Endothelial cell of umbilical vein (primary cell): ENCODE results near the gene APOL2. TPM values are rescaled to one million over a fixed set of nuclear protein-coding genes. Genes with fewer than 3 reads are reported as not detected.

Experiments
- BruUV-seq: library from RNA; stranded (reverse); fragments of 400-500 nt; replicated peaks from 2 replicates; lab custom pipeline; 2021; lab: Mats Ljungman, UMichigan
- CTCF ChIA-PET: fragments of 300-600, 350-600 bp; sonication (Branson Sonifier 250); formaldehyde crosslinking; loops from one replicate; lab custom pipeline; 2021; ENCODE audit warnings: antibody characterized with exemption, inconsistent platforms; lab: Charles Lee
- POLR2A ChIA-PET: fragments of 300-600, 350-600 bp; sonication (Branson Sonifier 250); formaldehyde crosslinking; loops from one replicate; lab custom pipeline; 2021; ENCODE audit warnings: antibody characterized with exemption, inconsistent platforms; lab: Charles Lee
- DNase-seq: peaks from one replicate; pipeline ENCODE4 v3.0.0-alpha.2; 2011; ENCODE audit warnings: low read depth, low spot score
- FAIRE-seq: peaks from 2 replicates; lab custom pipeline; 2011; peaks lifted over from hg19 to GRCh38; lab: Jason Lieb, UNC
- H2AFZ ChIP-seq: 2 replicates; pipeline ENCODE4 v1.6.0; 2012; ENCODE audit warnings: low read depth, low read length, control low read depth, inconsistent platforms
- H3K27ac ChIP-seq: 2 replicates; pipeline ENCODE4 v1.5.1; 2011; ENCODE audit warnings: low read depth, mild to moderate bottlenecking, control low read depth, low read length, moderate library complexity; ENCODE audit not compliant: insufficient read depth
- H3K27me3 ChIP-seq, 2 experiments: 2 replicates each; pipeline versions ENCODE4 v1.6.0 to v1.6.1; 2011; ENCODE audit warnings: low read length in 2 of 2, mixed read lengths in 1 of 2; ENCODE audit not compliant: control insufficient read depth in 2 of 2, insufficient read depth in 2 of 2
- H3K36me3 ChIP-seq, 2 experiments: 2 replicates in 1 of 2; 3 replicates in 1 of 2; pipeline ENCODE4 v1.5.1; 2011; ENCODE audit warnings: low read length in 2 of 2, mild to moderate bottlenecking in 1 of 2, moderate library complexity in 1 of 2; ENCODE audit not compliant: control insufficient read depth in 2 of 2, insufficient read depth in 2 of 2; ENCODE audit errors: extremely low read depth in 1 of 2
- H3K4me1 ChIP-seq: 3 replicates; pipeline ENCODE4 v1.5.1; 2011; ENCODE audit warnings: mild to moderate bottlenecking, low read length; ENCODE audit not compliant: control insufficient read depth, insufficient read depth; ENCODE audit errors: extremely low read depth
- H3K4me2 ChIP-seq: 2 replicates; pipeline ENCODE4 v1.6.1; 2011; ENCODE audit warnings: low read length, control low read depth, mixed read lengths; ENCODE audit not compliant: insufficient read depth
- H3K4me3 ChIP-seq, 3 experiments: fragments of 200-600 bp in 1 of 3; sonication (generic), shearing (Covaris generic) in 1 of 3; replicated peaks in 1 of 3; 2 replicates each; pipeline ENCODE4 v1.5.1; 2011 to 2016; ENCODE audit warnings: control low read depth in 3 of 3, low read length in 3 of 3, mild to moderate bottlenecking in 2 of 3, inconsistent platforms in 1 of 3, low read depth in 1 of 3, moderate library complexity in 1 of 3; ENCODE audit not compliant: insufficient read depth in 1 of 3
- H3K79me2 ChIP-seq: 2 replicates; pipeline ENCODE4 v1.6.0; 2012; ENCODE audit warnings: low read length, inconsistent platforms; ENCODE audit not compliant: control insufficient read depth, insufficient read depth
- H3K9ac ChIP-seq: replicated peaks from 2 replicates; pipeline ENCODE3; 2011; ENCODE audit warnings: low read length, control low read depth; ENCODE audit not compliant: insufficient read depth; ENCODE audit errors: extremely low read depth
- H3K9me1 ChIP-seq: replicated peaks from 3 replicates; pipeline ENCODE4 v1.6.0; 2011; ENCODE audit warnings: mild to moderate bottlenecking, low read length; ENCODE audit not compliant: control insufficient read depth, insufficient read depth; ENCODE audit errors: extremely low read depth
- H3K9me3 ChIP-seq: replicated peaks from 2 replicates; pipeline ENCODE4 v1.5.1; 2012; ENCODE audit warnings: low read length, inconsistent platforms; ENCODE audit not compliant: control insufficient read depth, insufficient read depth
- H4K20me1 ChIP-seq: replicated peaks from 2 replicates; pipeline ENCODE3; 2011; ENCODE audit warnings: mild to moderate bottlenecking, low read length; ENCODE audit not compliant: control insufficient read depth, insufficient read depth; ENCODE audit errors: extremely low read depth
- EZH2 ChIP-seq: IDR thresholded peaks from 2 replicates; pipeline ENCODE4 v1.6.1; 2012; ENCODE audit warnings: borderline replicate concordance, low read depth, mild to moderate bottlenecking, moderate library complexity, low read length, inconsistent platforms; ENCODE audit not compliant: severe bottlenecking
- MYC ChIP-seq: IDR thresholded peaks from one replicate; pipeline ENCODE4 v1.6.1; 2011; ENCODE audit warnings: mild to moderate bottlenecking, low read depth, low read length
- POLR2A ChIP-seq: IDR thresholded peaks from 2 replicates; pipeline ENCODE4 v1.6.1; 2012; ENCODE audit warnings: low read depth, mild to moderate bottlenecking, control low read depth, low read length
- POLR2AphosphoS5 ChIP-seq: IDR thresholded peaks from 2 replicates; pipeline ENCODE4 v1.6.1; 2012; ENCODE audit warnings: low read depth, mild to moderate bottlenecking, control low read depth, low read length, moderate library complexity; ENCODE audit not compliant: insufficient read depth
- dilution Hi-C: fragments of 300-500 bp; cut with MboI; formaldehyde crosslinking; loops from one replicate; pipeline ENCODE4 v1.15.0; 2019; ENCODE audit warnings: low sequenced_read_pairs; ENCODE audit not compliant: extremely low pct_ligation_motif_present
- intact Hi-C: fragments of 100-400 bp; cut with micrococcal nuclease; formaldehyde crosslinking; loops from one replicate; pipeline ENCODE4 v1.10.0; 2022
- polyA plus RNA-seq, 4 experiments: library from polyadenylated mRNA; depleted of rRNA in 3 of 4; stranded (reverse) in 3 of 4; unstranded in 1 of 4; fragments of >200 nt; gene quantifications; 2 replicates each; pipeline versions ENCODE4 v1.2.1 to v1.2.3, GENCODE V29; 2011 to 2012; ENCODE audit warnings: missing spikeins in 1 of 4
- total RNA-seq: library from RNA; stranded (reverse); gene quantifications from 2 replicates; pipeline ENCODE4 v1.2.3, GENCODE V29; 2021
- TF ChIP-seq, protein P1 (sequence below), 2 donors: IDR thresholded peaks; 1 replicate in 1 of 2; 2 replicates in 1 of 2; pipeline ENCODE4 v1.5.1; 2011; ENCODE audit warnings: low read length in 2 of 2, mild to moderate bottlenecking in 2 of 2, moderate library complexity in 2 of 2, control low read depth in 1 of 2, inconsistent platforms in 1 of 2, low read depth in 1 of 2; ENCODE audit not compliant: insufficient read depth in 1 of 2; ENCODE audit errors: extremely low read depth in 1 of 2

APOL2 gene
- total and polyA plus RNA-seq, 2 donors (not counting 3 experiments of a cell fraction or from before 2014, with no cell fraction given), result 16.9 to 37.6 TPM

DNA sequence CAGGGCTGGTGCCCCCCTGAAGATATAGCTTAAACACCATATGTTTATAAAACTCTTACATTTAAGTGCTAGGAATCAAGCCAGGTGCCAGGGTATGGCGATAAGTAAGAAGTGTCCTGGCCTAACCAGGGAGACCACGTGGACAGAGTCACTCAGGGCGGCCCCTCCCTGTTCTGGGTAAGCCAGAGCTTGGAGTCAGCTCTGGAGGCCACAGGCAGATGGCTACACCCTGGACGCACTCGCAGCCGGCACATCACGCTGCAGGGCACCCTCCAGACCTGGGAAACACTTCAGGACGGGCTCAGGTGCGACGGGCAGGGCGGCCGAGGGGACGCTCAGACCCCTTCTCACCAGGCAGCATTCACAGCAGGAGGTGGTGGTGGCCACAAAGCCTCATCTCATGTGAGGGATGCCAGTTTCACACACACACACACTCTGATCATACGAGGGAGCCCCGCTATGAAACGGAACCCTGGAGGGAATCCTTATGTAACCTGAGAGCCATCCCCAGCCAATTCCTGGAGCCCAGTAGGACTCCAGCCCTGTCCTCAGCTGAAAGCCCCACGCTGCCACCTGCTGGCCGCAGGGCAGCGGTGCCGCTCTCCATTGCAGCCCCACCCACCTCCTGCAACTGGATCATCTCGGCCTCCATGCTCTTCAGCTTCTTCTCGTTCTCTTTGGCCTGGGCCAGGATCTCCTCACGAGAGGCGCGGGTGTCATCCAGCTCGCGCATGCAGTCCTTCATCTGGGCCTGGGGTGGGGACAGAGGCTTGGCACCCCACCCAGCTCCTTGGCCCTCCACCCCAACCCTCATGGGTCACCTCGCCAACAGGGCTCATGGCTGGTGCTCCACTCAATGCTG, 47.0 kb upstream of the APOL2 start:
- CTCF ChIA-PET, result interaction anchor here (0.9 to 2.7 kb wide), 8 partner anchors 8 to 200 kb away, joined by 3 to 17 read pairs (median 9); partner anchors contain the start of gene APOL4
- FAIRE-seq (peak; percentile 68), DNase-seq (peak; percentile 68)
- no peaks in the 10 kb centered on the region for H3K9me3 ChIP-seq
- dilution Hi-C loops, result no loop called here
- H3K4me3 ChIP-seq, result no peak overlapping the region
- POLR2A ChIA-PET, result interaction anchor here (0.6 kb wide), 1 partner anchor 83 kb away, joined by 3 read pairs; no protein-coding TSS in a partner anchor
- no peak overlapping the region for H3K4me2 ChIP-seq
- BruUV-seq, result no TSS peak
- no peaks in the 10 kb centered on the region for H3K9me1 ChIP-seq
- peaks cover 4% of the 10 kb centered on the region for H3K79me2 ChIP-seq
- peaks cover 64 to 77% of the 10 kb centered on the region in 2 experiments for H3K36me3 ChIP-seq
- H3K9ac ChIP-seq, result no peak overlapping the region
- intact Hi-C loops, result no loop called here
- H4K20me1 ChIP-seq, result no peaks in the 10 kb centered on the region
- no peaks in the 10 kb centered on the region for H3K27me3 ChIP-seq
- H3K27ac ChIP-seq, result no peak overlapping the region
- H2AFZ ChIP-seq, result no peak overlapping the region
- no peaks in the 10 kb centered on the region for H3K4me1 ChIP-seq
- TF ChIP-seq POLR2A, result peak; percentile 41
- no peak for TF ChIP-seq EZH2
- no peak for TF ChIP-seq MYC
- TF ChIP-seq, protein P1, sequence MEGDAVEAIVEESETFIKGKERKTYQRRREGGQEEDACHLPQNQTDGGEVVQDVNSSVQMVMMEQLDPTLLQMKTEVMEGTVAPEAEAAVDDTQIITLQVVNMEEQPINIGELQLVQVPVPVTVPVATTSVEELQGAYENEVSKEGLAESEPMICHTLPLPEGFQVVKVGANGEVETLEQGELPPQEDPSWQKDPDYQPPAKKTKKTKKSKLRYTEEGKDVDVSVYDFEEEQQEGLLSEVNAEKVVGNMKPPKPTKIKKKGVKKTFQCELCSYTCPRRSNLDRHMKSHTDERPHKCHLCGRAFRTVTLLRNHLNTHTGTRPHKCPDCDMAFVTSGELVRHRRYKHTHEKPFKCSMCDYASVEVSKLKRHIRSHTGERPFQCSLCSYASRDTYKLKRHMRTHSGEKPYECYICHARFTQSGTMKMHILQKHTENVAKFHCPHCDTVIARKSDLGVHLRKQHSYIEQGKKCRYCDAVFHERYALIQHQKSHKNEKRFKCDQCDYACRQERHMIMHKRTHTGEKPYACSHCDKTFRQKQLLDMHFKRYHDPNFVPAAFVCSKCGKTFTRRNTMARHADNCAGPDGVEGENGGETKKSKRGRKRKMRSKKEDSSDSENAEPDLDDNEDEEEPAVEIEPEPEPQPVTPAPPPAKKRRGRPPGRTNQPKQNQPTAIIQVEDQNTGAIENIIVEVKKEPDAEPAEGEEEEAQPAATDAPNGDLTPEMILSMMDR (IDR thresholded peaks at IDR 0.05; ENCODE audit: extremely low read depth in 1 of 2, insufficient read depth in 1 of 2, low read depth in 1 of 2, low read length in 2 of 2), result peak; percentile 95 to 96
- TF ChIP-seq POLR2AphosphoS5, result peak; percentile 8
